ENCODE results near the gene ZNF592.

The ZNF592 gene

GRCh38 chr15:84788500-84788899 is 40.1 kb downstream of the ZNF592 start:
- TF ChIP-seq CTCF (IDR thresholded peaks at IDR 0.05; ENCODE audit: low read depth, low read length, missing control alignments) = no peak
- H3K4me3 ChIP-seq (ENCODE audit: low read depth, low read length) = no peak overlapping the region
- DNase-seq (ENCODE audit: low read depth) = no peak

- no peak for DNase-seq (ENCODE audit: low read depth)
- no peak overlapping the region for H3K4me3 ChIP-seq (ENCODE audit: low read depth, low read length)
- TF ChIP-seq CTCF (IDR thresholded peaks at IDR 0.05; ENCODE audit: low read depth, low read length, missing control alignments) = no peak
Measured at GRCh38 chr15:84789762-84790161, 41.4 kb downstream of the ZNF592 start.

- DNase-seq (ENCODE audit: low read depth) = no peak
- H3K4me3 ChIP-seq (ENCODE audit: low read depth, low read length) = no peak overlapping the region
- no peak for TF ChIP-seq CTCF (IDR thresholded peaks at IDR 0.05; ENCODE audit: low read depth, low read length, missing control alignments)
Measured at GRCh38 chr15:84790676-84791075, 42.3 kb downstream of the ZNF592 start.

GRCh38 chr15:84791763-84792162 is 43.4 kb downstream of the ZNF592 start:
- TF ChIP-seq CTCF (IDR thresholded peaks at IDR 0.05; ENCODE audit: low read depth, low read length, missing control alignments) = no peak
- DNase-seq (ENCODE audit: low read depth) = no peak
- no peak overlapping the region for H3K4me3 ChIP-seq (ENCODE audit: low read depth, low read length)

GRCh38 chr15:84793431-84794161 is 45.2 kb downstream of the ZNF592 start:
- no peak overlapping the region for H3K4me3 ChIP-seq (ENCODE audit: low read depth, low read length)
- no peak for TF ChIP-seq CTCF (IDR thresholded peaks at IDR 0.05; ENCODE audit: low read depth, low read length, missing control alignments)
- DNase-seq (ENCODE audit: low read depth) = no peak

- no peak for TF ChIP-seq CTCF (IDR thresholded peaks at IDR 0.05; ENCODE audit: low read depth, low read length, missing control alignments)
- no peak overlapping the region for H3K4me3 ChIP-seq (ENCODE audit: low read depth, low read length)
- no peak for DNase-seq (ENCODE audit: low read depth)
Measured at GRCh38 chr15:84794162-84794547, 45.8 kb downstream of the ZNF592 start.

- no peak for TF ChIP-seq CTCF (IDR thresholded peaks at IDR 0.05; ENCODE audit: low read depth, low read length, missing control alignments)
Measured at GRCh38 chr15:84795186-84795585, 46.8 kb downstream of the ZNF592 start.

More at GRCh38 chr15:84795186-84795585, 46.8 kb downstream of the ZNF592 start:
- no peak overlapping the region for H3K4me3 ChIP-seq (ENCODE audit: low read depth, low read length)
- no peak for DNase-seq (ENCODE audit: low read depth)

All from GM12864 (cell line).